Vagina (tissue), 2 donors: ENCODE data around the gene KIAA0513.

Experiments
- CTCF ChIP-seq, 3 experiments: fragments of 450-650 bp in 2 of 3; fragments of 200-600 bp in 1 of 3; sonication (generic) in 1 of 3; IDR thresholded peaks; one replicate each; pipeline ENCODE4 v1.5.1; 2017 to 2019; ENCODE audit warnings: antibody characterized with exemption in 3 of 3, mild to moderate bottlenecking in 2 of 3, moderate library complexity in 2 of 3
- POLR2A ChIP-seq, 2 donors: fragments of 450-650 bp; IDR thresholded peaks; one replicate each; pipeline ENCODE4 v1.6.1; 2017; ENCODE audit warnings: antibody characterized with exemption in 2 of 2, mild to moderate bottlenecking in 2 of 2, moderate library complexity in 2 of 2
- POLR2AphosphoS5 ChIP-seq, 2 donors: sonication (generic); formaldehyde crosslinking; IDR thresholded peaks; one replicate each; pipeline ENCODE4 v1.9.0; 2017; ENCODE audit warnings: antibody characterized with exemption in 2 of 2, mild to moderate bottlenecking in 2 of 2, low read depth in 1 of 2; ENCODE audit not compliant: insufficient read depth in 1 of 2

GRCh38 chr16:85006639-85007038 is 21.0 kb upstream of the KIAA0513 start:
- no peak for TF ChIP-seq POLR2A (IDR thresholded peaks at IDR 0.05)
- no peak for TF ChIP-seq CTCF (IDR thresholded peaks at IDR 0.05)
- no peak for TF ChIP-seq POLR2AphosphoS5 (IDR thresholded peaks at IDR 0.05; ENCODE audit: insufficient read depth in 1 of 2, low read depth in 1 of 2)
